Right cardiac atrium (tissue), 5 donors: ENCODE measurements around the gene CFAP210. TPM values are rescaled to one million over a fixed set of nuclear protein-coding genes. Genes with fewer than 3 reads are reported as not detected.
"Not testable (repeated sequence)": the region's sequence is repeated elsewhere in the genome, so short reads cannot be mapped to it uniquely, and the experiment has no call there.

Experiments used
- ATAC-seq, 2 donors: fragments of 200-7000 bp; cut with Tn5 transposase; one replicate each; pipeline versions ENCODE4 v1.8.0 to v1.9.1; 2020; ENCODE audit warnings: moderate library complexity in 2 of 2, mild to moderate bottlenecking in 1 of 2
- DNase-seq, 3 donors: peaks; one replicate each; pipeline ENCODE4 v3.0.0-alpha.2; 2020
- H3K27ac ChIP-seq: one replicate; pipeline ENCODE4 v1.5.1; 2013; ENCODE audit warnings: mild to moderate bottlenecking, low read length, control low read depth, moderate library complexity
- H3K27me3 ChIP-seq: one replicate; pipeline ENCODE4 v1.6.1; 2013; ENCODE audit not compliant: control insufficient read depth, insufficient read depth
- H3K4me1 ChIP-seq: one replicate; pipeline ENCODE4 v1.6.1; 2013; ENCODE audit warnings: low read length; ENCODE audit not compliant: control insufficient read depth, insufficient read depth
- H3K4me3 ChIP-seq: one replicate; pipeline ENCODE4 v1.5.1; 2013; ENCODE audit warnings: low read length, control low read depth
- H3K9me3 ChIP-seq: one replicate; pipeline ENCODE4 v1.6.1; 2013; ENCODE audit warnings: low read length; ENCODE audit not compliant: control insufficient read depth
- WGBS: extraction: QIAGEN DNeasy Blood & Tissue Kit; methylation state at CpG from one replicate; pipeline ENCODE4 v1.1.7; 2013; 5-methylcytosine and 5-hydroxymethylcytosine counted together
- intact Hi-C, 4 donors: fragments of 100-400 bp; cut with DNase I; formaldehyde crosslinking; loops; one replicate each; pipeline versions ENCODE4 v1.11.0 to v1.14.0; 2022 to 2023
- polyA plus RNA-seq: library from polyadenylated mRNA; stranded (reverse); fragments of 200-250 nt; gene quantifications from one replicate; pipeline ENCODE4 v1.2.3, GENCODE V29; 2013
- total RNA-seq, 4 donors: library from RNA; stranded (reverse); fragmentation: NEBNext Ultra II Directional; extraction: Animal tissue kit (Norgen Biotek cat#: 25700); gene quantifications; one replicate each; pipeline ENCODE4 v1.2.1, GENCODE V29; 2021
- donor health status: healthy with polysubstance abuse.
- donor health status: DM: no; HTN: yes; CAD: no.
- donor health status: DM: no; HTN: no; CAD: no.
- donor health status: DM: no; HTN: yes; CAD: no; lungs with severe emphysema.
- donor health status: DM: yes; HTN: yes; CAD: no.

The CFAP210 gene
- total and polyA plus RNA-seq, 5 donors = 0.14 TPM; not detected in 4

- H3K27ac ChIP-seq = no peak overlapping the region
- no peaks in the 10 kb centered on the region for H3K9me3 ChIP-seq
- DNase-seq (no peak), ATAC-seq (no peak)
- WGBS = 55% methylated on average over 7 of the region's 7 CpGs
- peaks cover 12% of the 10 kb centered on the region for H3K4me1 ChIP-seq
- intact Hi-C loops = no loop called here
- no peaks in the 10 kb centered on the region for H3K27me3 ChIP-seq
- no peak overlapping the region for H3K4me3 ChIP-seq
These were observed 17.7 kb upstream of the CFAP210 start for GRCh38 chr2:169711751-169712509.

- Histone ChIP-seq H3K27ac (no peak overlapping the region), H3K4me1 (peaks cover 5% of the 10 kb centered on the region), H3K4me3 (no peak overlapping the region), H3K9me3 (no peaks in the 10 kb centered on the region), H3K27me3 (no peaks in the 10 kb centered on the region)
- WGBS = 62% methylated on average over 1 of the region's 1 CpG
- DNase-seq = no peak
- no peak for ATAC-seq
- intact Hi-C loops = no loop called here
These were observed 15.8 kb upstream of the CFAP210 start for GRCh38 chr2:169709981-169710380.

GRCh38 chr2:169709331-169709730, 15.1 kb upstream of the CFAP210 start:
- DNase-seq = no peak
- Histone ChIP-seq H3K4me1 (peaks cover 3% of the 10 kb centered on the region), H3K27ac (no peak overlapping the region), H3K4me3 (no peak overlapping the region), H3K9me3 (no peaks in the 10 kb centered on the region), H3K27me3 (no peaks in the 10 kb centered on the region)
- ATAC-seq = no peak
- 59% methylated on average over 1 of the region's 1 CpG for WGBS
- intact Hi-C loops = no loop called here

GRCh38 chr2:169707626-169708025, 13.4 kb upstream of the CFAP210 start:
- WGBS = 93% methylated on average over 2 of the region's 2 CpGs
- Histone ChIP-seq H3K9me3 (no peaks in the 10 kb centered on the region), H3K27me3 (no peaks in the 10 kb centered on the region), H3K4me1 (peaks cover 4% of the 10 kb centered on the region), H3K4me3 (no peak overlapping the region), H3K27ac (no peak overlapping the region)
- no peak for ATAC-seq
- no peak for DNase-seq
- intact Hi-C loops = no loop called here

- H3K4me1 ChIP-seq = peaks cover 4% of the 10 kb centered on the region
- ATAC-seq (peak; percentile 79 to 80), DNase-seq (no peak)
- H3K27ac ChIP-seq = no peak overlapping the region
- no peak overlapping the region for H3K4me3 ChIP-seq
- intact Hi-C loops = no loop called here
- no peaks in the 10 kb centered on the region for H3K27me3 ChIP-seq
- WGBS = 55% methylated on average over 2 of the region's 2 CpGs
- no peaks in the 10 kb centered on the region for H3K9me3 ChIP-seq
These were observed 11.7 kb upstream of the CFAP210 start for GRCh38 chr2:169705927-169706326.

GRCh38 chr2:169704160-169704708, 10.0 kb upstream of the CFAP210 start:
- H3K4me1 ChIP-seq = peaks cover 4% of the 10 kb centered on the region
- no peak for DNase-seq
- WGBS = 88% methylated on average over 1 of the region's 1 CpG
- intact Hi-C loops = no loop called here
- ATAC-seq = peak in 1 of 2 donors; percentile 55
- no peaks in the 10 kb centered on the region for H3K9me3 ChIP-seq
- H3K4me3 ChIP-seq = no peak overlapping the region
- H3K27me3 ChIP-seq = no peaks in the 10 kb centered on the region
- H3K27ac ChIP-seq = no peak overlapping the region

- H3K27ac ChIP-seq = no peak overlapping the region
- no peaks in the 10 kb centered on the region for H3K27me3 ChIP-seq
- ATAC-seq = no peak
- DNase-seq = no peak
- H3K9me3 ChIP-seq = no peaks in the 10 kb centered on the region
- intact Hi-C loops = no loop called here
- WGBS = 72% methylated on average over 3 of the region's 3 CpGs
- H3K4me3 ChIP-seq = no peak overlapping the region
- peaks cover 4% of the 10 kb centered on the region for H3K4me1 ChIP-seq
These were observed 8.8 kb upstream of the CFAP210 start for GRCh38 chr2:169702996-169703395.

- H3K4me1 ChIP-seq, H3K4me3 ChIP-seq, DNase-seq, ATAC-seq, H3K9me3 ChIP-seq, H3K27me3 ChIP-seq, intact Hi-C loops, H3K27ac ChIP-seq: not testable (repeated sequence)
- WGBS = 95% methylated on average over 2 of the region's 2 CpGs
These were observed 5.0 kb upstream of the CFAP210 start for GRCh38 chr2:169699173-169699572.

GRCh38 chr2:169696381-169696780, 2.2 kb upstream of the CFAP210 start:
- no peak for ATAC-seq
- Histone ChIP-seq H3K27ac (no peak overlapping the region), H3K27me3 (no peaks in the 10 kb centered on the region), H3K9me3 (peaks cover under 1% of the 10 kb centered on the region), H3K4me3 (no peak overlapping the region), H3K4me1 (no peaks in the 10 kb centered on the region)
- intact Hi-C loops = no loop called here
- DNase-seq = no peak

GRCh38 chr2:169694894-169695260, 672 bp upstream of the CFAP210 start:
- Histone ChIP-seq H3K27me3 (no peaks in the 10 kb centered on the region), H3K4me1 (no peaks in the 10 kb centered on the region), H3K4me3 (peak overlapping the region; percentile 74), H3K27ac (no peak overlapping the region), H3K9me3 (peaks cover 2% of the 10 kb centered on the region)
- ATAC-seq = no peak
- intact Hi-C loops = no loop called here
- no peak for DNase-seq
- 30% methylated on average over 8 of the region's 8 CpGs for WGBS

- no peak for DNase-seq
- no peaks in the 10 kb centered on the region for H3K4me1 ChIP-seq
- no peak overlapping the region for H3K27ac ChIP-seq
- H3K4me3 ChIP-seq = no peak overlapping the region
- no peaks in the 10 kb centered on the region for H3K27me3 ChIP-seq
- 18% methylated on average over 4 of the region's 4 CpGs for WGBS
- peaks cover 2% of the 10 kb centered on the region for H3K9me3 ChIP-seq
- no peak for ATAC-seq
- intact Hi-C loops = no loop called here
These were observed 845 bp downstream of the CFAP210 start for GRCh38 chr2:169693360-169693759.
